Globus pallidus (tissue), 1 donor: Measurements from ENCODE around the gene PASK.

Source experiments
- DNase-seq: peaks from one replicate; pipeline ENCODE4 v3.0.0-alpha.2; 2015; ENCODE audit warnings: low spot score

The PASK gene

GRCh38 chr2:241180495-241180894, 31.2 kb upstream of the PASK start:
- DNase-seq: no peak

DNA sequence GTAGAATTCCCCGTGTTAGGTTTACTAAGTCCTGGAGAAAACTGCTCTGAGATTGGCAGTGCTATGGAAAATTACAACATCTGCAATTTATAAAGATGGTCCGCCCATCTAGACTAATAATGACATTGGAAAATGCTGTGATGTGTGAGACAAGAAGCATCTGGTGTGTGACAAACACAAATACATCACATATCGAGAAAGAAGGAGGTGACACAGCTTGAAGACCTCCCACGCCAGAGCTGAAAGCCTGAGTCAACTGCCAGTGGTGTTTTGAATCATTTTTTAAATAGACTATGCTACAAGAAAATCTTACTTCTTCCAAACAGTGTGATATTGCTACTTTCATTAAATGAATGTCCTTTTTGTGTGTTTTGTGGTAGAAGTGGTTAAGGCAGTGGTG, 30.6 kb upstream of the PASK start:
- no peak for DNase-seq

GRCh38 chr2:241178961-241179360, 29.7 kb upstream of the PASK start:
- DNase-seq: no peak

- DNase-seq: no peak
Measured at GRCh38 chr2:241177526-241178334, 28.5 kb upstream of the PASK start.

DNA sequence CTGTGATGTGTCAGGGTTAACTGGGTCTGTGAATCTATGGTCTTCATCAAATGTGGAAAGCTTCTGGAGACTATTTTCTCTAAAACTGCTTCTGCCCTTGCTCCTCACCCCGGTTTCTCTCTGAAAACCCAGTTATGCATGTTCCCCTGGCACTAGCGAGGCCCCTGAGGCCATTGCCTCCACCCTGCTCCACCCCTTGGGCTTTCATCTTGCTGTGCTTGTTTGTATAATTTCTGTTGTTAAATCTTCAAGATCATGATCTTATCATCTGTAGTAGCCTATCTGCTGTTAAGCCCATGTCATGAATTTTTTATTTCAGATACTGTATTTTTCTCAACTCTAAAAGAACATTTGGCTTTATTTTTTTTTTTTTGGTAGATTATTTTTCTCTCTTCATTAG, 24.3 kb upstream of the PASK start:
- no peak for DNase-seq

- no peak for DNase-seq
Measured at GRCh38 chr2:241168366-241168765, 19.1 kb upstream of the PASK start.

DNA sequence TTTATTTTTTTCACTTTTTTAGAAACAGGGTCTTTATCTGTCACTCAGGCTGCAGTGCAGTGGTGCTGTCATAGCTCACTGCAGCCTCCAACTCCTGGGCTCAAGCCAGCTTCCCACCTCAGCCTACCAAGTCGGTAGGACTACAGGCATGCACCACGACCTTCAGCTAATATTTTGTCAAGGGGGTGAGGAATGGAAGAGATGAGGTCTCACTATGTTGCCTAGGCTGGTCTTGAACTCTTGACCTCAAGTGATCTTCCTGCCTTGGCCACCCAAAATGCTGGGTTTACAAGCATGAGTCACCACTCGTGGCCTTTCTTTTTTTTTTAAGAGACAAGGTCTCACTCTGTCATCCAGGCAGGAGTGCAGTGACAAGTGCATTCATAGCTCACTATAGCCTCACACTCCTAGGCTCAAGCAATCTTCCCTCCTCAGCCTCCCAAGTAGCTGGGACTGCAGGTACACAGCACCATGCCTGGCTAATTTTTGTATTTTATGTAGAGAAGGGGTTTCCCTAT, 14.4 kb upstream of the PASK start:
- DNase-seq: no peak

- DNase-seq: peak; percentile 63
Measured at GRCh38 chr2:241161646-241162281, 12.5 kb upstream of the PASK start.

DNA sequence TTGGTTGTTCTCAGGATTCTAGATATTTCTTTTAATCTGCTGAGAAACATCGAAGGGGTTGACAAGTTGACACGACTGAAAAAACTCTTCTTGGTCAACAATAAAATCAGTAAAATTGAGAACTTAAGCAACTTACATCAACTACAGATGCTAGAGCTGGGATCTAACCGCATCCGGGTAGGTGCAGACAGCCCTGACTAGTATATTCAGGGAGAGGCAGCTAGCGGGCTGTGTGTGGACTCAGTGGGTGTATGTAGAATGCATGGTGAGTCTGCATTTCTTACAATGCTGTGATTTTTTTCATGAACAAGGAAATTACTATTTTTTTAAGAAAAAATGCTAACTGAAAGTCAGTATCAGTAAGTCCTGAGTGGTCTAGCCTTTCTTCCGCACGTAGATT, 11.0 kb upstream of the PASK start:
- no peak for DNase-seq

DNA sequence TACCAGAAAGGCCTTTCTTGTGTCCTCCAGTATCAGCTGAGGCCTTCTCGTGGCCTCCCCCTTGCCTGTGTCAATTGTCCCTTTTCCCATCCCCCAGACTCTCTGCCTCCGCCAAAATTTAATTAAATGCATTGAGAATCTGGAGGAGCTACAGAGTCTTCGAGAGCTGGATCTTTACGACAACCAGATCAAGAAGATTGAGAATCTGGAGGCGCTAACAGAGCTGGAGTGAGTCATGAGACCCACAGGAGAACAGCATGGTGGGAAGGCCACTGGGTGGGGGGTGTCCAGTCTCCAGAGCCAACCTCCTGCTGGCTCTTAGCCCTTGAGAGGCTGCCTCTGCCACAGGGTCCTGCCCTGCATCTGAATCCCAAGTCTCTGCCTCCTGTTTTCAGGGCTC, 9.8 kb upstream of the PASK start:
- DNase-seq: no peak

- no peak for DNase-seq
Measured at GRCh38 chr2:241158546-241158900, 9.3 kb upstream of the PASK start.

GRCh38 chr2:241157841-241158545, 8.7 kb upstream of the PASK start:
- no peak for DNase-seq

GRCh38 chr2:241156971-241157441, 7.7 kb upstream of the PASK start:
- no peak for DNase-seq

DNA sequence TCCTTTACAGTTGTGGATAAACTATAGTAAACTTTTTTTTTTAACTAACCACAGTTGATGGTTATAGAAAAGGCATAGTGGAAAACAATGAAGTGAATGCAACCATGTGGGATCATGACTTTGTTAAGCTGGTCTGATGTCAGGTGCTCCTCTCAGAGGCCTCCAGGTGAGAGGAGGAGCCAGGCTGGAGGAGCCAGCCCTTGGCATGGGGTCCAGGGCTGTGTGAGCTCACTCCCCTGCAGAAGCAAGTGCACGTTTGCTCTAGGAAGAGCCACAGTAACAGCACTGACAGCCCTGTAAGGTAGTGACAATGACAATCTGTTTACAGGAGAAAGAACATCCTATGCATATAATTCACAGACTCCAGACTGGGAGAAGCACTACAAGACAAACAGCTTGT, 6.7 kb upstream of the PASK start:
- DNase-seq: no peak

DNA sequence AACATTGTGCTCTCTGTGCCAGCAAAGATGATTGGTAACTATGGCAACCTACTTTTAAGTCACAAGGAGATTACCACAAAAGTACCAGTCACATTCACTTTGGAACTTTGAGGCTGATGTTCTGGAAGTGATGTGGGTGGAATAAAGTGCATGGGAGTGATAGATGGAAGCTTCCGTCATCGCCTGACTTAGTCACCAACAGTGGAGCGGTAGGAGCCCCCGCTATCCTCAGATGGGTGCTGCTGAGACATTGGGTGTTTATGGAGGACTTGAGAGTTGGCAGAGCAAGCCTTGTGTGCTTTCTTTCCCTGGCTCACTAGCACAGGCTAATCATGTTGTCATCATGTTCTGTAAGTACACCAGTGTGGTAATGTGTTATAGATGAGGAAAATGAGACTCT, 5.6 kb upstream of the PASK start:
- no peak for DNase-seq

- no peak for DNase-seq
Measured at GRCh38 chr2:241153616-241154015, 4.3 kb upstream of the PASK start.

GRCh38 chr2:241151934-241152660, 2.8 kb upstream of the PASK start:
- DNase-seq: no peak

DNA sequence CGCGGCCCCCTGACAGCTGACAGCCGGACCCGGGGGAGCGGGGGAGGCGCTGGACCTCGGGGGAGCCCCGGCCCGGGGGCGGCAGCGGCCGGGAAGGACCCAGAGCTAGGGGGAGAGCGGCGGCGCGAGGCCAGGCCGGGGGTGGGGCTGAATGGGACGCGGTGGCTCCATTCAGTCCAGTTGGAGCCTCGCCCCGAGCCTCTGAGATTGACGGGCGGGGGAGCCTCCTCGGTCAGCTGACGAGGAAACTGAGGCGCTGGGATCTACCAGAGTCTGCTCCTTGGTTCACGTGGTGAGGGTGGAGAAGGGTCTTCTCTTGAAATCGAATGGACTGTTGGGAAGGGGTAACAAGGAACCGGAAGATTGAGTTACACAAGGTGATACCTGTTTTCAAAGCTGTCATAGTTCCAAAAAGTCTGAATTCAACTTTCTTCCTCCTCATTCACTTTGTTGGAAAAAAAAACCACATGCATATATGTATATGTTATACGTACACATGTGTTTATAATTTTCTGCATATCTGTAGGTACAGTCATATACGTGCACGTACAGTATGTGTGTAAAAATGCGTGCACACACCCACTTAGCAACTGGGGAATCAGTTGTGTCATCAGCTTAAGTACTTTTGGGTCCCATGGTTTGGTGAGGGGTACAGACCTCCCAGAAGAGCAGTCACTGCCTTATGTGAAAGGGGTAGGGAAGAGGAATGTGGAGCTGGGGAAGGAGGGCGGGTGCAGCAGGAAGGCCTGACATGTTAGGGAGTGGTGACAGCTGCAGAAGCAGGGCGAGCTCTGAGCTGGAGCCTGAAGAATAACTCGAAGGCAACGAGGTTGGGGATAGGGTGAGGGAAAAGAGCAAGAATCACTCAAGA, 1.6 kb upstream of the PASK start:
- DNase-seq: no peak

DNA sequence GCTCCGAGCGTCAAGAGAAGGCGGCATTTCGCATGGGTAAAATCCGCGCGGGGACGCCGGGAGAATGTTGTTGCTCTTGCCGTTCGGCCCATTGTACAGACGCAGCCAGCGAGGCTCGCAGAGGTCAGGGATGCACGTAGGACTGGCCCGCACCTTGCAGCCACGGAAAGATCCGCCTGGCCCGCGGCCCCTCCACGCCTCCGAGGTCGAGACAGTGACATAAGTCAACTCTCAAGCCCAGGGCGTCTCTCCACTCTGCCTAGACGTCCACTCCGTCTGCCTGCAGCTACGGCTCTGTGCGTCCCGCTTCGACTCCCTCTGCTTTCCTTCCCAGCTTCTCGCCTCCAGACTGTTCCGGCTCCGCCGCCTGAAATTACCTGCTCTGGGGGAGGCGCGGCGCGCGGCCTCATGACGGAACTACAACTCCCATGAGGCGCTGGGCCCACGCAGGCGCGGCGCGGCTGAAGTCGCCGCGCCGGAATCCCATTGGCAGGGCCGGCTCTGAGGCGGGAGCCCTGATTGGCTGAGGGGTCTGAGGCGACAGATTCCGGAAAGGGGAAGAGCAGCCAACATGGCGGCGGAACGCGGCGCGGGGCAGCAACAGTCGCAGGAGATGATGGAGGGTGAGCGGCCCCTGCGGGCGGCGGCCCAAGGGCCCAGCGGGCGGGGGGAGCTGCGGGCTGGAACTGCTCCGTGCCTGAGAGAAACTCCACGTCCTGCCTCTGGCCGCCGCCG, 820 bp upstream of the PASK start, which contains the start of gene PPP1R7:
PPP1R7 (plus strand) TSS at position 543 of the 735 bp plus-strand sequence; CDS start at position 572, 29 bp downstream.
- DNase-seq: peak; percentile 91

DNA sequence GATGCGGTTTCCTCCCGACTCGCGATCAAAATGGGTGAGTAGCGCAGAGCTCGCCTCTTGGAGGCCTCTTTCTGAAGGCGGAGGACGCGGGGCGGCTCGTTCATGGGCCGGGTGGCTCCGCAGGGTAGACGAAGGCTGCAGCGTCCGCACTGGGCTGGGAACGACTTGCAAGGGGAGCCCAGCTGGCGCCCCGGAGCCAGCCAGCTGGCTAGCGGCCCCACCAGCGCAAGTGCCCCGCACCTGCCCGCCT, 328 bp upstream of the PASK start:
- DNase-seq: no peak

DNA sequence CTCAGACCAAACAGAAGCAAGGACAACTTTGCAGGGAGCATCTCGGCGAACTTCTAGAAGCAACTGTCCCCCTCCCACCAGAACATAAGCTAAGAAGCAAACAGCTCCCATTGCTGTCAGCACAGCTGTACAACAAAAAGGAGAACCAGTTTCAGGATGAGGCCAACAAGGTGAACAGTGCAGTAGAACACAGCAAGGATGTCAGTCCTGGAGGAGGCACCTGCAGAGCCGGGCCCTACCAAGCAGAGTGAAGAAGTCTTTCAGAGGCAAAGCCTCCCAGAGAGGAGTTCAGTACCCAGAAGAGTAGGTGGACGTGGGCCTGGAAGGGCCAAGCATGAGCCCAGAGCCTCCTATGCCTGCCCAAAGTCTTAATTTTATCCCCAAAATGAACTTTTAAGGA, 1.0 kb downstream of the PASK start:
- DNase-seq: no peak
